GM12878 (cell line): ENCODE results near the gene ECI1. TPM values are rescaled to one million over a fixed set of nuclear protein-coding genes. Genes with fewer than 3 reads are reported as not detected.

ENCODE experiments used
- ATAC-seq: fragments of 200-7000 bp; cut with Tn5 transposase; 3 replicates; pipeline ENCODE4 v1.9.1; 2020; ENCODE audit warnings: mild to moderate bottlenecking, moderate library complexity
- BruUV-seq: library from RNA; stranded (reverse); fragments of 400-500 nt; replicated peaks from 2 replicates; lab custom pipeline; 2021; lab: Mats Ljungman, UMichigan
- CTCF ChIA-PET: fragments of 300-600 bp; sonication (Branson Sonifier 250); formaldehyde crosslinking; extraction: SDS; loops from one replicate; lab custom pipeline; 2021; ENCODE audit warnings: inconsistent platforms; lab: Yijun Ruan, JAX
- POLR2A ChIA-PET: fragments of 350-600 bp; formaldehyde crosslinking; extraction: SDS; loops from one replicate; lab custom pipeline; 2021; ENCODE audit warnings: inconsistent platforms; lab: Charles Lee
- RAD21 ChIA-PET: fragments of 300-600 bp; sonication (Branson Sonifier 250); formaldehyde crosslinking; loops from one replicate; lab custom pipeline; 2023; ENCODE audit warnings: antibody characterized with exemption; ENCODE audit not compliant: unreplicated experiment; lab: Charles Lee
- SMC1A ChIA-PET: fragments of 300-600 bp; sonication (Branson Sonifier 250); formaldehyde crosslinking; loops from one replicate; lab custom pipeline; 2023; ENCODE audit not compliant: unreplicated experiment, uncharacterized antibody; lab: Charles Lee
- DNase-seq: peaks from one replicate; pipeline ENCODE4 v3.0.0-alpha.2; 2011; ENCODE audit warnings: low read depth, low spot score
- FAIRE-seq: peaks from 3 replicates; lab custom pipeline; 2011; peaks lifted over from hg19 to GRCh38; lab: Jason Lieb, UNC
- H2AFZ ChIP-seq: 2 replicates; pipeline ENCODE4 v1.6.0; 2011; ENCODE audit warnings: low read depth, low read length, control low read depth; ENCODE audit not compliant: control insufficient read depth
- H3K27ac ChIP-seq: 2 replicates; pipeline ENCODE4 v1.5.1; 2011; ENCODE audit warnings: control low read depth; ENCODE audit not compliant: control insufficient read depth, insufficient read depth
- H3K27me3 ChIP-seq, 2 experiments: replicated peaks in 1 of 2; 2 replicates each; pipeline versions ENCODE4 v1.6.0 to v1.6.1; 2011; ENCODE audit warnings: low read length in 1 of 2; ENCODE audit not compliant: control insufficient read depth in 2 of 2, insufficient read depth in 2 of 2
- H3K36me3 ChIP-seq, 2 experiments: 2 replicates each; pipeline ENCODE4 v1.5.1; 2011; ENCODE audit warnings: low read length in 1 of 2; ENCODE audit not compliant: control insufficient read depth in 2 of 2, insufficient read depth in 2 of 2
- H3K4me1 ChIP-seq: 2 replicates; pipeline ENCODE4 v1.6.1; 2011; ENCODE audit warnings: mild to moderate bottlenecking, low read length, moderate library complexity, mixed read lengths; ENCODE audit not compliant: control insufficient read depth, insufficient read depth
- H3K4me2 ChIP-seq: 2 replicates; pipeline ENCODE4 v1.6.0; 2011; ENCODE audit warnings: control low read depth; ENCODE audit not compliant: control insufficient read depth, insufficient read depth
- H3K4me3 ChIP-seq: fragments of 200-600 bp; sonication (generic); 2 replicates; pipeline ENCODE4 v1.5.1; 2016
- H3K79me2 ChIP-seq: 2 replicates; pipeline ENCODE4 v1.6.0; 2011; ENCODE audit warnings: low read length; ENCODE audit not compliant: control insufficient read depth, insufficient read depth
- H3K9ac ChIP-seq: 2 replicates; pipeline ENCODE4 v1.8.0; 2011; ENCODE audit warnings: low read length, control low read depth, mixed read lengths; ENCODE audit not compliant: control insufficient read depth, insufficient read depth
- H3K9me3 ChIP-seq: replicated peaks from 3 replicates; pipeline ENCODE4 v1.5.1; 2011; ENCODE audit warnings: mild to moderate bottlenecking, low read length; ENCODE audit not compliant: control insufficient read depth, insufficient read depth
- H4K20me1 ChIP-seq: 2 replicates; pipeline ENCODE4 v1.6.0; 2011; ENCODE audit not compliant: control insufficient read depth, insufficient read depth
- JUND ChIP-seq: IDR thresholded peaks from 2 replicates; pipeline ENCODE4 v1.6.1; 2012; ENCODE audit warnings: low read depth, mild to moderate bottlenecking, low read length, improper control_type of control experiment, moderate library complexity
- MTA2 ChIP-seq: fragments of 450-650 bp; IDR thresholded peaks from 2 replicates; pipeline ENCODE4 v1.6.1; 2016; ENCODE audit warnings: low read depth, mild to moderate bottlenecking, moderate library complexity
- STAT1 ChIP-seq: fragments of 450-650 bp; conservative IDR thresholded peaks from 2 replicates; pipeline ENCODE4 v1.6.1; 2014; ENCODE audit warnings: antibody characterized with exemption, mild to moderate bottlenecking
- WGBS: methylation state at CpG from one replicate; pipeline ENCODE4 v1.1.6; 2016; ENCODE audit warnings: low lambda C conversion rate; ENCODE audit not compliant: insufficient replicate concordance, insufficient coverage; ENCODE audit errors: missing lambda C conversion rate; 5-methylcytosine and 5-hydroxymethylcytosine counted together
- in situ Hi-C: fragments of 300-500 bp; cut with MboI; formaldehyde crosslinking; loops from 9 replicates; pipeline ENCODE4 v1.14.3; 2018; ENCODE audit warnings: mixed read lengths
- intact Hi-C: fragments of 100-400 bp; cut with micrococcal nuclease; formaldehyde crosslinking; loops from one replicate; pipeline ENCODE4 v1.14.2; 2022; ENCODE audit not compliant: unreplicated experiment
- polyA plus RNA-seq, 11 experiments: library from polyadenylated mRNA; depleted of rRNA in 4 of 11; unstranded in 6 of 11; stranded (reverse) in 5 of 11; fragments of >200 nt; fragmentation: Nextera tagmentation in 4 of 11; fragmentation: Illumina TruSeq in 1 of 11; extraction: Ambion mirVana in 4 of 11; extraction: Trizol in 1 of 11; gene quantifications; 1 replicate in 1 of 11; 2 replicates in 10 of 11; pipeline versions ENCODE4 v1.2.1 to v1.2.3, GENCODE V29; 2011 to 2016; ENCODE audit warnings: inconsistent platforms in 2 of 11, missing spikeins in 2 of 11, low read depth in 1 of 11
- total RNA-seq, 4 experiments: library from RNA; depleted of rRNA in 3 of 4; stranded (reverse); fragments of >200 nt in 3 of 4; fragmentation: Illumina TruSeq in 1 of 4; extraction: Trizol in 1 of 4; gene quantifications; 2 replicates each; pipeline versions ENCODE4 v1.2.1 to v1.2.3, GENCODE V29; 2013 to 2021
- TF ChIP-seq, protein P1 (sequence below): fragments of 450-650 bp; IDR thresholded peaks from 2 replicates; pipeline ENCODE4 v1.6.1; 2018; ENCODE audit warnings: borderline replicate concordance, mild to moderate bottlenecking; ENCODE audit not compliant: partially characterized antibody

ECI1 gene
- total and polyA plus RNA-seq, 10 of the 15 experiments (the other 5 are each of a cell fraction or from before 2014, with no cell fraction given) = 2.2 to 82.1 (median 24.8) TPM

DNA sequence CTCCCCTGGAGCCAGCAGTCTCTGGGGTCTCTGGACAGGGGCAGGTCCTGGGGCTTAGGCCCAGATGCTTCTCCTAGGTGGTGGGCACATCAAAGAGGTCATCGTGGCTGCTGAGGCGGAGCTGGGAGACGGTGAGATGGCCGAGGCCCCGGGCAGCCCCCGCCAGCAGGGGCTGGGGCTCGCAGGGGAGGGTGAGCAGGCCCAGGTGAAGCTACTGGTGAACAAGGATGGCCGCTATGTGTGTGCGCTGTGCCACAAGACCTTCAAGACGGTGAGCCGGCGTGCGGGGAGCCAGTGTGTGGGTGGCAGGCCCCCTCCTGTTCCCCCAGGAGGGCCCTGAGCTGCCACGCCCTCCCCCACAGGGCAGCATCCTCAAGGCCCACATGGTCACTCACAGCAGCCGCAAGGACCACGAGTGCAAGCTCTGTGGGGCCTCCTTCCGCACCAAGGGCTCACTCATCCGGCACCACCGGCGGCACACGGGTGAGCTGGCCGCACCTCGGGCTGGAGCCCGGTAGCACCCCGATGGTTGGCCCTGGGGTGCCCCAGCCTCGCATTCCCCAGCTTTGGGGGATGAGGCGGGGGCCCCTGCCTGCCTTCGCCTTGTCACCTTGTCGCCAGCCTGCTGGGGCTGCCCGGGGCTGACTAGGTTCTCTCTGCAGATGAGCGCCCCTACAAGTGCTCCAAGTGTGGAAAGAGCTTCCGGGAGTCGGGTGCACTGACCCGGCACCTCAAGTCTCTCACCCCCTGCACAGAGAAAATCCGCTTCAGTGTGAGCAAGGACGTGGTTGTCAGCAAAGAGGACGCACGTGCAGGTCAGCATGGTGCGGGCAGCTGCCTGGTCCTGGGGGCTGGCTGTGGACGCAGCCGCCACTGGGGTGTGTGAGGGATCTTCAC lies 19.0 kb downstream of the ECI1 start:
- no peaks in the 10 kb centered on the region for H3K9me3 ChIP-seq
- H3K79me2 ChIP-seq = no peaks in the 10 kb centered on the region; the same call in 1 of the 2 replicates
- in situ Hi-C loops (no loop called here), intact Hi-C loops (no loop called here)
- peaks cover 4 to 46% of the 10 kb centered on the region in 2 experiments; a peak in 3 of 4 replicates for H3K36me3 ChIP-seq
- no peaks in the 10 kb centered on the region for H3K4me1 ChIP-seq
- no peak overlapping the region for H3K4me2 ChIP-seq
- ChIA-PET SMC1A (no interaction called here), RAD21 (no interaction called here), CTCF (no interaction called here), POLR2A (no interaction called here)
- ATAC-seq (no peak), FAIRE-seq (no peak), DNase-seq (no peak)
- H2AFZ ChIP-seq = no peak overlapping the region
- H3K4me3 ChIP-seq = no peak overlapping the region
- no peak overlapping the region for H3K9ac ChIP-seq
- no peak overlapping the region for H3K27ac ChIP-seq
- no peaks in the 10 kb centered on the region for H3K27me3 ChIP-seq
- no peak for TF ChIP-seq JUND
- TF ChIP-seq, protein P1, sequence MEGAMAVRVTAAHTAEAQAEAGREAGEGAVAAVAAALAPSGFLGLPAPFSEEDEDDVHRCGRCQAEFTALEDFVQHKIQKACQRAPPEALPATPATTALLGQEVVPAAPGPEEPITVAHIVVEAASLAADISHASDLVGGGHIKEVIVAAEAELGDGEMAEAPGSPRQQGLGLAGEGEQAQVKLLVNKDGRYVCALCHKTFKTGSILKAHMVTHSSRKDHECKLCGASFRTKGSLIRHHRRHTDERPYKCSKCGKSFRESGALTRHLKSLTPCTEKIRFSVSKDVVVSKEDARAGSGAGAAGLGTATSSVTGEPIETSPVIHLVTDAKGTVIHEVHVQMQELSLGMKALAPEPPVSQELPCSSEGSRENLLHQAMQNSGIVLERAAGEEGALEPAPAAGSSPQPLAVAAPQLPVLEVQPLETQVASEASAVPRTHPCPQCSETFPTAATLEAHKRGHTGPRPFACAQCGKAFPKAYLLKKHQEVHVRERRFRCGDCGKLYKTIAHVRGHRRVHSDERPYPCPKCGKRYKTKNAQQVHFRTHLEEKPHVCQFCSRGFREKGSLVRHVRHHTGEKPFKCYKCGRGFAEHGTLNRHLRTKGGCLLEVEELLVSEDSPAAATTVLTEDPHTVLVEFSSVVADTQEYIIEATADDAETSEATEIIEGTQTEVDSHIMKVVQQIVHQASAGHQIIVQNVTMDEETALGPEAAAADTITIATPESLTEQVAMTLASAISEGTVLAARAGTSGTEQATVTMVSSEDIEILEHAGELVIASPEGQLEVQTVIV = no peak
- no peak for TF ChIP-seq MTA2
- TF ChIP-seq STAT1 = no peak
- BruUV-seq = no TSS peak
- H4K20me1 ChIP-seq = no peaks in the 10 kb centered on the region
- WGBS = 94% methylated on average over 36 of the region's 41 CpGs
